Stimulated activated CD8-positive, alpha-beta memory T cell treated with anti-CD3 and anti-CD28 coated beads, Interleukin-12 subunit alpha, Interleukin-12 subunit beta, amount 100 ng/mL, for 24 hours (primary cell): Measurements from ENCODE around the gene ZNF319.
"Not testable (repeated sequence)": the region's sequence is repeated elsewhere in the genome, so short reads cannot be mapped to it uniquely, and the experiment has no call there.

Source experiments
- DNase-seq: peaks from one replicate; pipeline ENCODE4 v3.0.0-alpha.2; 2020; ENCODE audit errors: extremely low read depth

ZNF319 gene

GRCh38 chr16:58021661-58022551 lies 21.4 kb upstream of the ZNF319 start:
- no peak for DNase-seq

GRCh38 chr16:58020628-58021521 lies 20.4 kb upstream of the ZNF319 start:
- no peak for DNase-seq

GRCh38 chr16:58019866-58020538 lies 19.5 kb upstream of the ZNF319 start:
- DNase-seq: no peak

- no peak for DNase-seq
Measured at GRCh38 chr16:58018803-58019202, 18.3 kb upstream of the ZNF319 start.

GRCh38 chr16:58016840-58017446 lies 16.5 kb upstream of the ZNF319 start:
- no peak for DNase-seq

- DNase-seq: no peak
Measured at GRCh38 chr16:58013201-58013956, 12.9 kb upstream of the ZNF319 start.

GRCh38 chr16:58012481-58012880 lies 12.0 kb upstream of the ZNF319 start:
- no peak for DNase-seq

- no peak for DNase-seq
Measured at GRCh38 chr16:58011652-58012051, 11.2 kb upstream of the ZNF319 start.

GRCh38 chr16:58010886-58011285 lies 10.4 kb upstream of the ZNF319 start:
- DNase-seq: no peak

GRCh38 chr16:58009856-58010416 lies 9.5 kb upstream of the ZNF319 start:
- no peak for DNase-seq

GRCh38 chr16:58004736-58005135 lies 4.3 kb upstream of the ZNF319 start:
- not testable (repeated sequence) for DNase-seq

GRCh38 chr16:58002936-58003335 lies 2.5 kb upstream of the ZNF319 start:
- DNase-seq: no peak

GRCh38 chr16:58002416-58002800 lies 1.9 kb upstream of the ZNF319 start:
- no peak for DNase-seq

- DNase-seq: no peak
Measured at GRCh38 chr16:58001781-58002415, 1.4 kb upstream of the ZNF319 start.

- DNase-seq: peak; percentile 64
Measured at GRCh38 chr16:58000706-58001676, 519 bp upstream of the ZNF319 start, which contains the start of gene USB1. Gene USB1, plus strand, starts transcription at chr16:58001407. Its CDS starts 77 bp downstream, at chr16:58001484.

GRCh38 chr16:57999366-57999970 lies 1.0 kb downstream of the ZNF319 start:
- no peak for DNase-seq

GRCh38 chr16:57998992-57999365 lies 1.5 kb downstream of the ZNF319 start:
- DNase-seq: no peak

- DNase-seq: no peak
Measured at GRCh38 chr16:57998486-57998885, 2.0 kb downstream of the ZNF319 start.
